ENCODE results near the gene LIFR. TPM values are rescaled to one million over a fixed set of nuclear protein-coding genes. Genes with fewer than 3 reads are reported as not detected.

Gene LIFR
- total and polyA plus RNA-seq, 12 donors = 6.0 to 58.8 (median 41.8) TPM

DNA sequence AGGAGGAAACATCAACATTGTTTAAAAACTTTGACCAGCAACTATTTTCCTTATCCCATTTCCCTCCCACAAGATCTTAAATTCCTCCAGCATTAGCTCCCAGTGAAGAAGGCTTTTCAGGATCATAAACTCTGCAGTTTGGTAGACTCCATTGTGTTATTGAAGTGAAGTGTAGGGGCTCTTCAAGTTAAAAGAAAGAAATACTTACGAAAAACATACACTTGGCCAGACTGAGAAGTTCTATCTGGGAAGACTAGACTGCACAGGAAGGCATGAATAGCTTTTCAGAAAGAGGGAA, 22.3 kb downstream of the LIFR start:
- H3K27me3 ChIP-seq = no peaks in the 10 kb centered on the region
- peaks cover 0 to 10% (median 0%) of the 10 kb centered on the region in 11 donors for H3K9me3 ChIP-seq
- H3K27ac ChIP-seq = no peak overlapping the region
- H3K4me1 ChIP-seq = peaks cover 0 to 93% (median 56%) of the 10 kb centered on the region in 9 donors
- 75 to 86% methylated on average over 1 of the region's 1 CpG for WGBS, 2 donors
- no peak overlapping the region for H3K4me3 ChIP-seq
- no peaks in the 10 kb centered on the region for H3K36me3 ChIP-seq
- intact Hi-C loops (cut with DNase I) = no loop called here
- TF ChIP-seq, protein P1, sequence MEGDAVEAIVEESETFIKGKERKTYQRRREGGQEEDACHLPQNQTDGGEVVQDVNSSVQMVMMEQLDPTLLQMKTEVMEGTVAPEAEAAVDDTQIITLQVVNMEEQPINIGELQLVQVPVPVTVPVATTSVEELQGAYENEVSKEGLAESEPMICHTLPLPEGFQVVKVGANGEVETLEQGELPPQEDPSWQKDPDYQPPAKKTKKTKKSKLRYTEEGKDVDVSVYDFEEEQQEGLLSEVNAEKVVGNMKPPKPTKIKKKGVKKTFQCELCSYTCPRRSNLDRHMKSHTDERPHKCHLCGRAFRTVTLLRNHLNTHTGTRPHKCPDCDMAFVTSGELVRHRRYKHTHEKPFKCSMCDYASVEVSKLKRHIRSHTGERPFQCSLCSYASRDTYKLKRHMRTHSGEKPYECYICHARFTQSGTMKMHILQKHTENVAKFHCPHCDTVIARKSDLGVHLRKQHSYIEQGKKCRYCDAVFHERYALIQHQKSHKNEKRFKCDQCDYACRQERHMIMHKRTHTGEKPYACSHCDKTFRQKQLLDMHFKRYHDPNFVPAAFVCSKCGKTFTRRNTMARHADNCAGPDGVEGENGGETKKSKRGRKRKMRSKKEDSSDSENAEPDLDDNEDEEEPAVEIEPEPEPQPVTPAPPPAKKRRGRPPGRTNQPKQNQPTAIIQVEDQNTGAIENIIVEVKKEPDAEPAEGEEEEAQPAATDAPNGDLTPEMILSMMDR (IDR thresholded peaks at IDR 0.05) = no peak
- ATAC-seq = no peak
- no peak for DNase-seq

DNA sequence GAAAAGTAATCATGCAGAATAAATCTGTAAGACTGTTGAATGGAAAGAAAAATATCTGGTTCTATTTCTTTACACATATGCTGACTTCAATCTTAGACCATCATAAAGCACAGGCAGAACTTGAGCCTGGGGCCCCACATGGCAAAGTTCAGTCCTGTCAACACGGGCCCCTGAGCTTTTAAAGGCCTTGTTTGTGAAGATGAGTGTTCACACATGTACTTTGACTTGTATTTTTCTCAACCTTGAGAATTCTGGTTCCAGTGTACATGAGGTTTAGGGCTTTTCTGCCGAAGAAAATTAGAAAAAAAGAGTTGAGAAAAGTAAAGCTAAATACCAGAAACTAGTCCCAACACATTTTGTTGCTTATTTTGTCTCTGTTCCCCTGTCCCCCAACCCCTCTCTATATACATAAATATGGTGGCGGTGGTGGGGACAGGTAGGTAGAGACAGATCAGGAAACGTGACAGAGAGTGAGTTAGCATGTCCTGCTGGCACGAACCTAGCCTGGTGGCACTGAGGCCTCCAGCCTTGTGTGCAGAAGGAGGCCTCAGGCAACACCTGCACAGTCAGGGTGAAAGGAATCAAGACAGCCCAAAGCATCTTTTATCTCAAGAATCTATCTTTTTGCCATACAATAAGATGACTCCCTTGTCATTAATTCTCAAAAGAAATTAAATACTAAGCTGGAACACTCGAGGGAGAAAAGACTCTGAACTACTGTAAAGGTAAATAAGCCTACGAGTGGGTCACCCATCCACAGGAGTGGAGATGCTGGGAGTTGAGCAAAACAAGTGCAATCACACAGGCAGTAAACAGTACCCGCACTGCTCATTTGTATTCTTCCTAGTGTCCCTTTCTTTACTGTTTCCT, 22.9 kb downstream of the LIFR start:
- H3K36me3 ChIP-seq = peaks cover 0 to under 1% (median 0%) of the 10 kb centered on the region in 9 donors
- no peak overlapping the region for H3K4me3 ChIP-seq
- H3K4me1 ChIP-seq = peaks cover 0 to 91% (median 54%) of the 10 kb centered on the region in 9 donors
- ATAC-seq (no peak), DNase-seq (no peak)
- 66% methylated on average over 8 of the region's 8 CpGs for WGBS, 2 donors
- TF ChIP-seq, protein P1 (IDR thresholded peaks at IDR 0.05) = no peak
- H3K27me3 ChIP-seq = no peaks in the 10 kb centered on the region
- intact Hi-C loops (cut with DNase I) = no loop called here
- peak overlapping the region in 2 of 10 donors; percentile 5 to 47 for H3K27ac ChIP-seq
- peaks cover 0 to 10% (median 0%) of the 10 kb centered on the region in 11 donors for H3K9me3 ChIP-seq

DNA sequence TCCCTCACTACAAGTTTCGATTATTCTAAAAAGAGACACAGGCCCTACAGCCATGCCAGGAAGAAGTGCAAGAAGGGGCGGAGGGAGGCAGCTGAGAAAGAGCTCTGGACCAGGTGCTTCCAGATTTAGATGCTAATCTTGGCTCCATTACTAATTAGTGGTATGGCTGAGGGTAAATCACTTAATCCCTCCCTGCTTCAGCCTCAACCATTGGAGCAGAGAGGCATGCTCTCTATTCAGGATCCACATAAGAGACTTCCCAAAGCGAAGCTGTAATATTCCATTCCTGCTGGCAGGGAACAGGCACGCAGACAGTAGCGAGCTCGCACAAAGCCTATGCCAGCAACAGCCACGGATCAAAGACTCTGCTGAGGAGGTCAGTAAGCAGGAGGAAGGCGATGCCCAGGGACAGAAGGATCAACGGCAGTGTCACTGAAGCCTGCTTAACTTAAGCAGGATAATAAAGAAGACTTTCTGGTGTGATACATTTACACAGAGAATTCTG, 24.2 kb downstream of the LIFR start:
- no peak for DNase-seq
- TF ChIP-seq, protein P1 (IDR thresholded peaks at IDR 0.05) = no peak
- no peak overlapping the region for H3K4me3 ChIP-seq
- intact Hi-C loops (cut with DNase I) = no loop called here
- peaks cover 0 to 10% (median 0%) of the 10 kb centered on the region in 11 donors for H3K9me3 ChIP-seq
- H3K36me3 ChIP-seq = peaks cover 0 to 12% (median 0%) of the 10 kb centered on the region in 9 donors
- ATAC-seq = peak in 6 of 8 donors; percentile 52 to 80 (median 59)
- H3K4me1 ChIP-seq = peaks cover 3 to 92% (median 58%) of the 10 kb centered on the region in 9 donors
- WGBS, 2 donors = 29 to 42% methylated on average over 9 of the region's 9 CpGs
- peak overlapping the region in 6 of 10 donors; percentile 5 to 48 (median 40) for H3K27ac ChIP-seq
- H3K27me3 ChIP-seq = no peaks in the 10 kb centered on the region

DNA sequence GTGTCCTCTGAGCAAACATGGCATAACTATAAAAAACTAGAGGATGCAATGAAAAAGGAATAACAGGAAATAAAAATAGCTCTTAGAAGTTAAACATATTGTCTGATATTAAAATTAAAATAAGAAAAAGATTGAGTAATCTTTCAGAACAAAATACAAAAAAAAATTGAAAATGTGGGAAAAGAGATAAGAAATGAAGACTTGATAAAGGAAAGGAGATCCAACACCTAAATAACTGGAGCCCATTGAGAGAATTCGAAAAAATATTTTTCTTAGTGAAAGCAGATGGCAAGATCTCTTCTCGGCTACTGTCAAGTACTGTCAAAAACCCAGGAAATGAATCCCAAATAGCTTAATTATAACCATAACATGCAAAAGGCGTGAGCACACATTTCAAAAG, 24.9 kb downstream of the LIFR start:
- ATAC-seq (no peak), DNase-seq (no peak)
- Histone ChIP-seq H3K27me3 (no peaks in the 10 kb centered on the region), H3K36me3 (peaks cover 0 to 19% (median 0%) of the 10 kb centered on the region in 9 donors), H3K9me3 (peaks cover 0 to 10% (median 0%) of the 10 kb centered on the region in 11 donors), H3K4me3 (no peak overlapping the region), H3K27ac (peak overlapping the region in 5 of 10 donors; percentile 27 to 48 (median 44)), H3K4me1 (peaks cover 3 to 86% (median 53%) of the 10 kb centered on the region in 9 donors)
- WGBS, 2 donors = 79 to 95% methylated on average over 3 of the region's 3 CpGs
- TF ChIP-seq, protein P1 (IDR thresholded peaks at IDR 0.05) = no peak
- intact Hi-C loops (cut with DNase I) = no loop called here
